GM19372 (cell line): Measurements from ENCODE around the gene RAB4B.
"Not testable (repeated sequence)": the region's sequence is repeated elsewhere in the genome, so short reads cannot be mapped to it uniquely, and the experiment has no call there.

Experiments used
- ATAC-seq: cut with Tn5 transposase; IDR thresholded peaks from one replicate; pipeline ENCODE4 v1.9.1; 2021; ENCODE audit warnings: mild to moderate bottlenecking, low read depth, moderate library complexity; ENCODE audit not compliant: unreplicated experiment

The RAB4B gene

DNA sequence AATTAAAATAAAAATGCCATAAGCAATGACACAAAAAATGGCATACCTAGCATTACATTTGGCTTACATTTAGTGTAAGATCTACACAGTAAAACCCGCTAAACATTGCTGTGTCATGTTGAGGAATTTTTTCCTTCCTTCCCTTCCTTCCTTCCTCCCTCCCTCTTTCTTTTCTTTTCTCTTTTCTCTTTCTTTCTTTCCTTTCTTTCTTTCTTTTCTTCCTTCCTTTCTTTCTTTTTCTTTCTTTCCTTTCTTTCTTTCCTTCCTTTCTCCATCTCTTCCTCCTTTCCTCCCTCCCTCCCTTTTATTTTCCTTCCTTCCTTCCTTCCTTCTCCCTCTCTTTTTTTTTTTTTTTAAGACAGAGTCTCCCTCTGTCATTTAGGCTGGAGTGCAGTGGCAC is 60.4 kb downstream of the RAB4B start:
- not testable (repeated sequence) for ATAC-seq

DNA sequence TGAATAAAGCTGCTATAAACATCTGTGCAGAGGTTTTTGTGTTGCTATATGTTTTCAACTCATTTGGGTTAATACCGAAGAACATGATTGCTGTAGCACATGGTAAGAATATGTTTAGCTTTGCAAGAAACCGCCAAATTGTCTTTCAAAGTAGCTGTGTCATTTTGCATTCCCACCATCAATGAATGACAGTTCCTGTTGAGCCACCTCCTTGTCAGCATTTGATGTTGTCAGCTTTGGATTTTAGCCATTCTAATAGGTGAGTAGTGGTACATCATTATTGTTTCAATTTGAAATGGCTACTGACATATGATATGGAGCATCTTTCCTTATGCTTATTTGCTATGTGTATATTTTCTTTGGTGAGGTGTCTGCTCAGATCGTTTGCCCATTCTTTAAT is 64.0 kb downstream of the RAB4B start:
- ATAC-seq, result not testable (repeated sequence)

DNA sequence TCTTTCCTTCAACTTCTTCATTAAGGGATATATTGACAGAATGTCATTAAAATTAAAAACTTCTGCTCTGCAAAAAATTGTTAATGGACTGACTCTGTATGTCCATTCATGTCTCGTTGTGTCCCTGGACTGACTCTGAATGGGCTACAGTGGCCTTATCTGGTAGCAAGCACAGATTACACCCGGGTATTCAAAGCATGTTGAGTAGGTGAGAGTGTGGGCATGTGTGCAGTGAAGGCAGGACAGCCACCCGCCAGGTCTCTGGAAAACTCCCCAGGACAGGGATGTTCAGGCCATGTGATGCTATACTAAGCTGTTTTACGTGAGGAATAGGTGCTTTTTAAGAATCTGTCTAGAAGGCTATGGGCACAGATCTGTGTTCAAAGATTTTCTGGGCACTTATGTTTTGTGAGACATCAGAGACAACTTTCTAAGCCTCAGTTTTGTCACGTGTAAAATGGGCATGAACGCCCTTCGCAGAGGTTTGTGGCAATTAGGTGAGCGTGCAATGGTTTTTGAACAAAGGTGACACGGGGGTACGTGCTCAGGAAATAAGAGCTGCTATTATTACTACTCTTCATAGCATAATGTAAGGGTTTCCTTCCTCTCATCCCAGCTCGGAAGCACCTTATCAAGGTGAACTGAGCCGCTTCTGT is 65.1 kb downstream of the RAB4B start:
- ATAC-seq, result not testable (repeated sequence)

DNA sequence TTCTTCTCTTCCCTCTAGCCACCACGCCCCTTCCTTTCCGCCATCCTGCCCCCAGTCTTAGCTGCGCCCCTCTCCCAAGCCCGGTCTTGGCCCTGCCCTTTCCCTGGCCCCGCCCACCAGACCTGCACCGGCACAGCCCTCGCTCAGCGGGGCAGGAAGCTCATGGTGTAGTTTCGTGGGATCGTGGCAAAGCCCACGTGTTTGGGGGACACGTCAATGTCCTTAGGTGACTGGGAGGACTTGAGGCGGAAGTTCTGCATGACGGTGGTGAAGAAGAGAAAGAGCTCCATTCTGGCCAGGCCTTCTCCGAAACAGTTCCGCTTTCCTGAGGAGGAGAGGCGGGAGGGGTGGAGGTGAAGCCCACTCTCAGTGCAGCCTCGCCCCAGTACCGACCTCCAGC is 65.6 kb downstream of the RAB4B start:
- not testable (repeated sequence) for ATAC-seq
